Dermis lymphatic vessel endothelial cell (primary cell): ENCODE measurements around the gene ZCCHC17. TPM values are rescaled to one million over a fixed set of nuclear protein-coding genes. Genes with fewer than 3 reads are reported as not detected.

Experiments used
- total RNA-seq: library from RNA; depleted of rRNA; stranded (reverse); fragments of >200 nt; gene quantifications from 2 replicates; pipeline ENCODE4 v1.2.1, GENCODE V29; 2014

ZCCHC17 gene, protein sequence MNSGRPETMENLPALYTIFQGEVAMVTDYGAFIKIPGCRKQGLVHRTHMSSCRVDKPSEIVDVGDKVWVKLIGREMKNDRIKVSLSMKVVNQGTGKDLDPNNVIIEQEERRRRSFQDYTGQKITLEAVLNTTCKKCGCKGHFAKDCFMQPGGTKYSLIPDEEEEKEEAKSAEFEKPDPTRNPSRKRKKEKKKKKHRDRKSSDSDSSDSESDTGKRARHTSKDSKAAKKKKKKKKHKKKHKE
- 22.9 and 28.2 TPM in 2 replicates for total RNA-seq

DNA sequence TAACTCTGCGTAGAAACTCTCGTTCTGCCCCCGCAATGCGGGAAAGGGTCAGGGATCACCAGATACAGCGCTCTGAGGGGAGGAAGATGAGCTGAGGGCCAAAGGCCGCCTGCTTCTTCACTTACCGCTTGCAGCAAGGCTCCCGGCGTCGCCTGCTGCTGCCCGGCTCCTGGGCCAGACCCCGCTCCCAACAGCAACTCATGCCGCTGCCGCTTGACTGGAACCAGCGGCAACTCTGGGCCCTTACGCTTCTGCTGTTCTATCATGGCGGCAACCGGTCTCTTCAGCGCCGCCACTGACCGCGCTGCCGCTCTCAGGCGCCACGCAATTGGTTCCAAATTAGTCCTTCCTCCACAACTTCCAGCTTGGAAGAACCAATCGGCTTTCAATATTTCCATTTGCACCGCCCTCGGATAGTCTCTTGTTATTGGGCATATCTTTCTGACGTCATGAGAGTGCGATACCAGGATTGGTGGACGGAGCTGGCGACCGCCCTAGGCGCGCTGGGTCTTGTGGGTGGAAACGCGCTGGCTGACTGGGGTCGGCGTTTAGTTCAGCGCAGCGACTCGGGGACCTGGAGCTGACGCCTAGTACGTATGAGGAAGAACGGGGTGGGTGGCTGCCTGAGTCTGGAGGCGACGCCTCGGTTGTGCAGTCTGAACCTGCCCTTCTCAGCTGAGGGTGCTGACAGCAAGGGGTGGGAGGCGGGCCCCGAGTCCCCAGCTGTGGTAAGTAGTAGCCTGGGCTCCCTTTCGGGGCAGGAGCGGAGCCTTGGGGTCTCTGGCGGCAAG lies at the start of gene ZCCHC17, which contains the start of gene SNRNP40:
TSS of gene ZCCHC17 (plus strand) at position 547 of the 791 bp plus-strand sequence. CDS start 13,067 bp downstream, outside the sequence.
TSS of gene SNRNP40 (minus strand) at position 303 of the 791 bp plus-strand sequence. CDS start at position 266, 37 bp downstream.

DNA sequence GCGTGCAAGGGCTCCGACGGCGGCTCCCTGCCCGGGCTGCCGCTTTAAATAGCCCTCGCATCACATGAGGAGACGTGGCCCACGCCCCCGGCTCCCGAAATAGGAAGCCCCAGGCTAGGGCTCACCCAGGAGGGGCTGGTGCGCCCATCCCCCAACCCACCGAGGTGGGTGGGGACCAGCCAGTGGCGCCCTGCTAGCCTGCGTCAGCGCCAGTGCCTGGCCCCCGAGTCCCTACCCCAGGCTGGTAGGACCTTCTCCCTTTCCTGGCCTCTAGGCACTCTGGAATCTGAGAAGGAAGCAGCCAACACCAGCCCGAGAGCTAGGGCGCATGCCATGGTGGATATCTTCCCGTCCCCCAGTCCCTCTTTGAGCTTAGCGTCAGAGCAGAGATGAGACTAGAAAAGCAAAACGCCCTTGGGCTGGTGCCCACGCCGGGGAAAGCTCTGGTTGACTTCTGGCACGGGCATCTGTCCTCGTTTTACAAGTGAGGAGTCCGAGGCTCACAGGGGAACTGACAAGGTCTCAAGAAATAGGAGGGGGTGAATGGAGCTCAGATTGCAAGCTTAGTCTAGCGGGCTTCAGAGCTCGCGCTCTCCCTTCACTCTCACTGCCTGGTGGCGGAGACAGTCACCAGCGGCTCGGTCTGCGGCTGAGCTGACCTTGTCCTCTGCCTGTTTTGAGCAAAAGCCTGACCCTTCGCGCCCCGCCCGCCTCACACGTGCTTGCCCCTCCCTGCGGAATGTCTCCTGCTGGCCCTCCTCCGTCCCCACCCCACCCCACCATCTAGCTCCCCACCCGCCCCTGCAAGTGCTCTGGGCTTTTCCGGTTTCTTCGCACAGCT lies 76.4 kb downstream of the ZCCHC17 start, which contains the start of gene FABP3:
TSS of gene FABP3 (minus strand) at position 21 of the 841 bp plus-strand sequence. CDS start 62 bp downstream, outside the sequence.

DNA sequence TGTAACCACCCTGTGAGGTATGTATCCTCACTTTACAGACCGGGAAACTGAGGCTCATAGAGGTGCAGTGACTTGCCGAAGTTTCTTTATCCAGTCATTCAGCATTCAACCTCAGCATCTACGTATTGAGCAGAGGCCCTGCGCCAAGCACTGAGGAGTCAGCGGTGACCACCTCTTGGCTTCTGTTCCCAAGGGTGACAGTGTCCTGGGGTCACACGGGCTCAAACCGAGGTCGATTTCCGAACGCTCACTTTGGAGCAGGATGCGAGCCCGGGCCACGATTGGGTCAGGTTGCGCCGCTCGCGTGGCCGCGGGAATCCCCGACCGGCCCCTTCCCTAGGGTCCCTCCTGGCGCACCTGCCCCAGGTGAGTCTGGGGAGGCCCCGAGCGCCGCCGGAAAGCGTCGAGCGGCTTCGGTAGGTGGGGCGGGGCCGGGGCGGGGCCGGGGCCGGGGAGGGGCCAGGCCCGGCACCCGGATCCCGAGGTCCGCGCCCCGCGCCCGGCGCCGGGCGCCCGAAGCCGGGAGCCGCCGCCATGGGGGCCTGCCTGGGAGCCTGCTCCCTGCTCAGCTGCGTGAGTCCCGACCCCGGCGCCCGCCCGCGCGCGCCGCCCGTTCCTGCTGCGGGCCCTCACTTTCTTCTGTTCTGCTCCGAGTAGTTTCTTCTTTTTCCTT lies 116.0 kb downstream of the ZCCHC17 start, which contains the start of gene SERINC2:
TSS of gene SERINC2 (plus strand) at position 482 of the 673 bp plus-strand sequence. CDS start at position 535, 53 bp downstream.

Other genes starting within 250 kb of the ZCCHC17 start
- gene PUM1, start 231.3 kb upstream of the ZCCHC17 start, total RNA-seq = 68.2 and 68.3 TPM in 2 replicates
- gene NKAIN1, start 57.1 kb upstream of the ZCCHC17 start, total RNA-seq = 0.11 and 0.17 TPM in 2 replicates
- gene SNRNP40, start 244 bp upstream of the ZCCHC17 start, total RNA-seq = 95.3 and 133 TPM in 2 replicates
- gene FABP3, start 76.0 kb downstream of the ZCCHC17 start, total RNA-seq = 0.43 TPM in 1 of 2 replicates, not detected in the other
- gene SERINC2, start 116.2 kb downstream of the ZCCHC17 start, total RNA-seq = 6.2 and 6.5 TPM in 2 replicates